Lung (tissue), 12 donors: ENCODE data around the gene MARF1. TPM values are rescaled to one million over a fixed set of nuclear protein-coding genes. Genes with fewer than 3 reads are reported as not detected.
"Not testable (repeated sequence)": the region's sequence is repeated elsewhere in the genome, so short reads cannot be mapped to it uniquely, and the experiment has no call there.

Experiments used
- ATAC-seq: fragments of 200-7000 bp; cut with Tn5 transposase; one replicate; pipeline ENCODE4 v1.9.1; 2020; ENCODE audit warnings: moderate number of reproducible peaks; ENCODE audit not compliant: insufficient read depth, low FRiP score
- DNase-seq, 3 donors: peaks; one replicate each; pipeline ENCODE4 v3.0.0-alpha.2; 2013 to 2017
- H3K27ac ChIP-seq, 2 donors: one replicate each; pipeline ENCODE4 v1.5.1; 2013; ENCODE audit warnings: mild to moderate bottlenecking in 2 of 2, moderate library complexity in 2 of 2, control low read depth in 1 of 2, inconsistent platforms in 1 of 2, low read depth in 1 of 2, low read length in 1 of 2
- H3K27me3 ChIP-seq, 3 donors: one replicate each; pipeline ENCODE4 v1.5.1; 2013; ENCODE audit warnings: low read length in 2 of 3; ENCODE audit not compliant: control insufficient read depth in 3 of 3, insufficient read depth in 3 of 3
- H3K36me3 ChIP-seq, 4 donors: one replicate each; pipeline ENCODE4 v1.5.1; 2013; ENCODE audit warnings: low read length in 4 of 4, mild to moderate bottlenecking in 1 of 4, moderate library complexity in 1 of 4; ENCODE audit not compliant: control insufficient read depth in 4 of 4, insufficient read depth in 4 of 4
- H3K4me1 ChIP-seq, 5 donors: one replicate each; pipeline ENCODE4 v1.5.1; 2013; ENCODE audit warnings: low read length in 5 of 5, mild to moderate bottlenecking in 2 of 5, moderate library complexity in 1 of 5; ENCODE audit not compliant: control insufficient read depth in 5 of 5, insufficient read depth in 5 of 5
- H3K4me3 ChIP-seq: one replicate; pipeline ENCODE4 v1.5.1; 2013; ENCODE audit warnings: mild to moderate bottlenecking, control low read depth, moderate library complexity
- H3K9ac ChIP-seq, 2 donors: one replicate each; pipeline ENCODE4 v1.5.1; 2013; ENCODE audit warnings: low read length in 2 of 2, control low read depth in 1 of 2; ENCODE audit not compliant: insufficient read depth in 1 of 2
- H3K9me3 ChIP-seq, 4 donors: one replicate each; pipeline ENCODE4 v1.5.1; 2013; ENCODE audit warnings: low read length in 3 of 4, mild to moderate bottlenecking in 1 of 4, moderate library complexity in 1 of 4; ENCODE audit not compliant: control insufficient read depth in 4 of 4, insufficient read depth in 3 of 4
- CTCF ChIP-seq: IDR thresholded peaks from 2 replicates; pipeline ENCODE4 v1.5.1; 2012; ENCODE audit warnings: mild to moderate bottlenecking; ENCODE audit errors: control extremely low read depth, extremely low read depth
- WGBS, 2 donors: extraction: QIAGEN DNeasy Blood & Tissue Kit; methylation state at CpG; one replicate each; pipeline ENCODE4 v1.1.7; 2013; 5-methylcytosine and 5-hydroxymethylcytosine counted together
- polyA plus RNA-seq, 2 donors: library from polyadenylated mRNA; stranded (reverse); fragments of 200-250 nt; gene quantifications; one replicate each; pipeline ENCODE4 v1.2.1, GENCODE V29; 2013
- total RNA-seq, 2 donors: library from RNA; depleted of rRNA in 1 of 2; stranded (reverse); fragments of >200 nt in 1 of 2; gene quantifications; one replicate each; pipeline ENCODE4 v1.2.1, GENCODE V29; 2014 to 2021
- donor health status: control.
- donor health status: control.
- donor health status: Bipolar disorder and iron deficiency.
- donor health status: healthy.
- donor health status: DM: yes; HTN: yes; CAD: no.

Gene MARF1
- total and polyA plus RNA-seq, 4 donors = 18.0 to 72.1 (median 41.9) TPM

GRCh38 chr16:15575293-15576049 lies 67.5 kb downstream of the MARF1 start:
- H3K4me1 ChIP-seq = peaks cover 0 to 18% (median 4%) of the 10 kb centered on the region in 5 donors
- TF ChIP-seq CTCF = no peak
- H3K9ac ChIP-seq = no peak overlapping the region
- H3K27ac ChIP-seq = no peak overlapping the region
- H3K9me3 ChIP-seq = peaks cover 0 to 2% (median 0%) of the 10 kb centered on the region in 4 donors
- H3K4me3 ChIP-seq = no peak overlapping the region
- H3K36me3 ChIP-seq = peaks cover 0 to 4% (median 1%) of the 10 kb centered on the region in 4 donors
- no peaks in the 10 kb centered on the region for H3K27me3 ChIP-seq
- ATAC-seq (no peak), DNase-seq (no peak)
- 95 to 96% methylated on average over 4 of the region's 4 CpGs for WGBS, 2 donors

GRCh38 chr16:15574614-15574948 lies 68.4 kb downstream of the MARF1 start:
- peaks cover 0 to 2% (median 0%) of the 10 kb centered on the region in 4 donors for H3K9me3 ChIP-seq
- H3K9ac ChIP-seq = no peak overlapping the region
- DNase-seq (no peak), ATAC-seq (no peak)
- H3K27me3 ChIP-seq = no peaks in the 10 kb centered on the region
- H3K27ac ChIP-seq = no peak overlapping the region
- TF ChIP-seq CTCF = no peak
- no peak overlapping the region for H3K4me3 ChIP-seq
- peaks cover 0 to 5% (median 2%) of the 10 kb centered on the region in 4 donors for H3K36me3 ChIP-seq
- peaks cover 0 to 18% (median 4%) of the 10 kb centered on the region in 5 donors for H3K4me1 ChIP-seq
- 96 to 99% methylated on average over 10 of the region's 10 CpGs for WGBS, 2 donors

GRCh38 chr16:15573896-15574613 lies 68.9 kb downstream of the MARF1 start:
- Histone ChIP-seq H3K36me3 (peaks cover 0 to 11% (median 4%) of the 10 kb centered on the region in 4 donors), H3K4me1 (peaks cover 0 to 18% (median 4%) of the 10 kb centered on the region in 5 donors)
- not testable (repeated sequence) for H3K4me3 ChIP-seq, H3K9ac ChIP-seq, H3K27me3 ChIP-seq, ATAC-seq, H3K9me3 ChIP-seq, DNase-seq, H3K27ac ChIP-seq
- WGBS, 2 donors = 92% methylated on average over 11 of the region's 11 CpGs

GRCh38 chr16:15573274-15573895 lies 69.6 kb downstream of the MARF1 start:
- DNase-seq = no peak
- H3K27me3 ChIP-seq = no peaks in the 10 kb centered on the region
- peaks cover 0 to 18% (median 4%) of the 10 kb centered on the region in 5 donors for H3K4me1 ChIP-seq
- WGBS, 2 donors = 89 to 92% methylated on average over 7 of the region's 7 CpGs
- no peak for TF ChIP-seq CTCF
- peak overlapping the region in 1 of 2 donors; percentile 3 for H3K9ac ChIP-seq
- no peaks in the 10 kb centered on the region for H3K9me3 ChIP-seq
- H3K4me3 ChIP-seq = no peak overlapping the region
- H3K36me3 ChIP-seq = peaks cover 0 to 11% (median 4%) of the 10 kb centered on the region in 4 donors
- no peak for ATAC-seq
- no peak overlapping the region for H3K27ac ChIP-seq
